ENCODE data around the gene NEK9.
A peak's percentile ranks its signal among the peaks of the same experiment; 100 is the strongest.

DNA sequence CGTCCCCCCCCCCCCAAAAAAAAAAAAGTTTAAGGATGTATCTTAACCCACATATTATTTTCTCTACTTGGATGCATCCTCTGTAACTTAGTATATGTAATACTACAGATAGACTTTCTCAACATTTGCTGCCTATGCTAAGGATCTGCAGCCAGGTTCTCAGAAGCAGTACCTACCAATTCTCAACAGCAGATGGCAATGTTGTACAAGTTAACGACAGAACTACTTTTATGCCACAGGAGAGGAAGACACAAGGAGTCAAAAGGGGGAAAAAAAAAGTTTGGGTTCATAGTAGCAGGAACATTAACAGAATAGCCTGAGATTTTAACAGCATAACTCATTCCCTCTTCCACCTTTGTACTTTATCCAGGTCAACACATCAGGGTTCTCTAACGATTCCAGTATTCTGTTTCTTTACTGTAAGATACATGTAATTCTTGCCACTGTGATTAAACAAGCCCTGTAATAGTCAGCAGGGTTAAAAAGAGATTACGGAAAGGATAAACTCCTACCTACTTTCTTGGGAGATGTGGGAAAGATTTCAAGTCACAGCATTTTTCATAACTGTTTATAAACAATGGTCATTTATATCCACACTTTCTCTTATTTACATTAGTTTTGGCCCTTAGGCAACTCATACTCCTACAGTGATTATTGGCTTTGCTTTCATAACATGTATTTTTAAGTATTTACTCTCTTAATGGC is 5.7 kb upstream of the NEK9 start:
- TF ChIP-seq EP300 (IDR thresholded peaks at IDR 0.05) (no peak), POLR2A (IDR thresholded peaks at IDR 0.05) (no peak)
- TF ChIP-seq, protein P1, sequence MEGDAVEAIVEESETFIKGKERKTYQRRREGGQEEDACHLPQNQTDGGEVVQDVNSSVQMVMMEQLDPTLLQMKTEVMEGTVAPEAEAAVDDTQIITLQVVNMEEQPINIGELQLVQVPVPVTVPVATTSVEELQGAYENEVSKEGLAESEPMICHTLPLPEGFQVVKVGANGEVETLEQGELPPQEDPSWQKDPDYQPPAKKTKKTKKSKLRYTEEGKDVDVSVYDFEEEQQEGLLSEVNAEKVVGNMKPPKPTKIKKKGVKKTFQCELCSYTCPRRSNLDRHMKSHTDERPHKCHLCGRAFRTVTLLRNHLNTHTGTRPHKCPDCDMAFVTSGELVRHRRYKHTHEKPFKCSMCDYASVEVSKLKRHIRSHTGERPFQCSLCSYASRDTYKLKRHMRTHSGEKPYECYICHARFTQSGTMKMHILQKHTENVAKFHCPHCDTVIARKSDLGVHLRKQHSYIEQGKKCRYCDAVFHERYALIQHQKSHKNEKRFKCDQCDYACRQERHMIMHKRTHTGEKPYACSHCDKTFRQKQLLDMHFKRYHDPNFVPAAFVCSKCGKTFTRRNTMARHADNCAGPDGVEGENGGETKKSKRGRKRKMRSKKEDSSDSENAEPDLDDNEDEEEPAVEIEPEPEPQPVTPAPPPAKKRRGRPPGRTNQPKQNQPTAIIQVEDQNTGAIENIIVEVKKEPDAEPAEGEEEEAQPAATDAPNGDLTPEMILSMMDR (IDR thresholded peaks at IDR 0.05): peak; percentile 50 to 93
